HEK293 (cell line): Measurements from ENCODE around the gene SAE1.
A peak's percentile ranks its signal among the peaks of the same experiment; 100 is the strongest.

ENCODE experiments used
- GFI1B ChIP-seq: fragments of 450-650 bp; formaldehyde crosslinking; IDR thresholded peaks from 2 replicates; pipeline ENCODE4 v1.5.1; 2016; ENCODE audit warnings: missing biosample characterization, missing genetic modification characterization
- HOXD13 ChIP-seq: sonication (generic); formaldehyde crosslinking; IDR thresholded peaks from 2 replicates; pipeline ENCODE4 v1.8.0; 2022; ENCODE audit warnings: missing genetic modification reagents, borderline replicate concordance
- INSM2 ChIP-seq: fragments of 450-650 bp; formaldehyde crosslinking; IDR thresholded peaks from 2 replicates; pipeline ENCODE4 v1.5.1; 2016; ENCODE audit warnings: missing biosample characterization, missing genetic modification characterization
- KLF1 ChIP-seq: fragments of 450-650 bp; formaldehyde crosslinking; IDR thresholded peaks from 2 replicates; pipeline ENCODE4 v1.5.1; 2016; ENCODE audit warnings: missing biosample characterization, missing genetic modification characterization
- PBX3 ChIP-seq: sonication (generic); formaldehyde crosslinking; IDR thresholded peaks from 2 replicates; pipeline ENCODE4 v1.8.1; 2022; ENCODE audit warnings: mild to moderate bottlenecking, moderate library complexity, missing genetic modification reagents
- PRDM4 ChIP-seq: fragments of 450-650 bp; formaldehyde crosslinking; IDR thresholded peaks from 2 replicates; pipeline ENCODE4 v1.5.1; 2017; ENCODE audit warnings: missing biosample characterization, missing genetic modification characterization
- SALL2 ChIP-seq: fragments of 450-650 bp; formaldehyde crosslinking; IDR thresholded peaks from 2 replicates; pipeline ENCODE4 v1.5.0; 2017; ENCODE audit warnings: missing biosample characterization, mild to moderate bottlenecking, missing genetic modification characterization, borderline replicate concordance
- ZBTB10 ChIP-seq: fragments of 450-650 bp; formaldehyde crosslinking; IDR thresholded peaks from 2 replicates; pipeline ENCODE4 v1.5.1; 2016; ENCODE audit warnings: missing biosample characterization, missing genetic modification characterization
- ZBTB11 ChIP-seq: fragments of 450-650 bp; formaldehyde crosslinking; conservative IDR thresholded peaks from 2 replicates; pipeline ENCODE4 v1.5.1; 2016; ENCODE audit warnings: low read depth, missing biosample characterization, missing genetic modification characterization
- ZBTB17 ChIP-seq: fragments of 450-650 bp; formaldehyde crosslinking; IDR thresholded peaks from 2 replicates; pipeline ENCODE4 v1.5.1; 2016; ENCODE audit warnings: missing biosample characterization, missing genetic modification characterization
- ZBTB44 ChIP-seq: fragments of 450-650 bp; IDR thresholded peaks from 2 replicates; pipeline ENCODE4 v1.5.1; 2018; ENCODE audit warnings: missing biosample characterization, mild to moderate bottlenecking, missing genetic modification characterization
- ZIC2 ChIP-seq: fragments of 450-650 bp; formaldehyde crosslinking; IDR thresholded peaks from 2 replicates; pipeline ENCODE4 v1.5.1; 2016; ENCODE audit warnings: missing biosample characterization, missing genetic modification characterization
- ZNF10 ChIP-seq: fragments of 450-650 bp; formaldehyde crosslinking; IDR thresholded peaks from 2 replicates; pipeline ENCODE4 v1.5.1; 2017; ENCODE audit warnings: missing biosample characterization, missing genetic modification characterization
- ZNF248 ChIP-seq: fragments of 450-650 bp; formaldehyde crosslinking; IDR thresholded peaks from 2 replicates; pipeline ENCODE4 v1.5.1; 2017; ENCODE audit warnings: missing biosample characterization, missing genetic modification characterization
- ZNF518A ChIP-seq: fragments of 450-650 bp; formaldehyde crosslinking; conservative IDR thresholded peaks from 2 replicates; pipeline ENCODE4 v1.5.1; 2016; ENCODE audit warnings: low read depth, missing biosample characterization, missing genetic modification characterization
- ZNF529 ChIP-seq: fragments of 450-650 bp; formaldehyde crosslinking; IDR thresholded peaks from 2 replicates; pipeline ENCODE4 v1.5.1; 2017; ENCODE audit warnings: missing genetic modification characterization, missing biosample characterization; ENCODE audit not compliant: insufficient replicate concordance
- ZNF544 ChIP-seq: fragments of 450-650 bp; formaldehyde crosslinking; IDR thresholded peaks from 2 replicates; pipeline ENCODE4 v1.5.0; 2017; ENCODE audit warnings: missing biosample characterization, missing genetic modification characterization
- ZNF555 ChIP-seq: fragments of 450-650 bp; formaldehyde crosslinking; conservative IDR thresholded peaks from 2 replicates; pipeline ENCODE4 v1.5.1; 2017; ENCODE audit warnings: missing biosample characterization, mild to moderate bottlenecking, missing genetic modification characterization, inconsistent platforms
- ZNF558 ChIP-seq: fragments of 450-650 bp; formaldehyde crosslinking; IDR thresholded peaks from 2 replicates; pipeline ENCODE4 v1.5.1; 2016; ENCODE audit warnings: missing biosample characterization, missing genetic modification characterization
- ZNF792 ChIP-seq: fragments of 450-650 bp; formaldehyde crosslinking; IDR thresholded peaks from 2 replicates; pipeline ENCODE4 v1.5.1; 2016; ENCODE audit warnings: missing biosample characterization, missing genetic modification characterization

Gene SAE1

GRCh38 chr19:47253467-47253881, 122.8 kb downstream of the SAE1 start (continued):
- TF ChIP-seq PRDM4 (tag by site-specific recombination) (peak; percentile 68), ZBTB11 (tag by site-specific recombination) (no peak), ZNF10 (tag by site-specific recombination) (0 out of 2 replicates have a peak, but pooled peaks have one; percentile 48), ZBTB17 (tag by site-specific recombination) (peak; percentile 88), ZNF555 (tag by site-specific recombination) (no peak), GFI1B (tag by site-specific recombination) (peak; percentile 43; the same call in 1 of the 2 replicates), HOXD13 (CRISPR knock-in tag) (no peak), ZNF529 (tag by site-specific recombination) (no peak), ZNF544 (no peak), SALL2 (tag by site-specific recombination) (no peak), ZBTB44 (tag by site-specific recombination) (peak; percentile 68), ZIC2 (no peak), ZNF558 (tag by site-specific recombination) (0 out of 2 replicates have a peak, but pooled peaks have one; percentile 67), ZNF518A (tag by site-specific recombination) (peak; percentile 30; the same call in 1 of the 2 replicates), INSM2 (peak; percentile 96), ZBTB10 (tag by site-specific recombination) (no peak), KLF1 (tag by site-specific recombination) (no peak), PBX3 (no peak), ZNF248 (tag by site-specific recombination) (no peak), ZNF792 (tag by site-specific recombination) (no peak)
